Glomerular endothelial cell (primary cell): ENCODE results near the gene SPOCK3. TPM values are rescaled to one million over a fixed set of nuclear protein-coding genes. Genes with fewer than 3 reads are reported as not detected.
"Not testable (repeated sequence)": the region's sequence is repeated elsewhere in the genome, so short reads cannot be mapped to it uniquely, and the experiment has no call there.

Source experiments
- DNase-seq: peaks from one replicate; pipeline ENCODE4 v3.0.0-alpha.2; 2011; ENCODE audit warnings: low read depth, low spot score; ENCODE audit errors: extremely low read depth
- total RNA-seq: library from RNA; depleted of rRNA; stranded (reverse); fragments of >200 nt; gene quantifications from 2 replicates; pipeline ENCODE4 v1.2.3, GENCODE V29; 2015

Gene SPOCK3
- total RNA-seq, 1 donor from 2014 or later = 2.0 TPM

- DNase-seq = no peak
Measured at GRCh38 chr4:166972071-166972470, 262.2 kb downstream of the SPOCK3 start.

- DNase-seq = not testable (repeated sequence)
Measured at GRCh38 chr4:166968219-166968618, 266.1 kb downstream of the SPOCK3 start.

- DNase-seq = no peak
Measured at GRCh38 chr4:166965562-166965961, 268.7 kb downstream of the SPOCK3 start.

GRCh38 chr4:166957451-166957850, 276.8 kb downstream of the SPOCK3 start:
- no peak for DNase-seq

GRCh38 chr4:166956484-166956883, 277.8 kb downstream of the SPOCK3 start:
- no peak for DNase-seq

- no peak for DNase-seq
Measured at GRCh38 chr4:166941629-166942028, 292.7 kb downstream of the SPOCK3 start.

GRCh38 chr4:166930464-166930863, 303.8 kb downstream of the SPOCK3 start:
- no peak for DNase-seq

GRCh38 chr4:166924424-166924823, 309.9 kb downstream of the SPOCK3 start:
- no peak for DNase-seq

GRCh38 chr4:166913926-166914325, 320.4 kb downstream of the SPOCK3 start:
- no peak for DNase-seq

GRCh38 chr4:166903408-166903807, 330.9 kb downstream of the SPOCK3 start:
- no peak for DNase-seq

- no peak for DNase-seq
Measured at GRCh38 chr4:166902941-166903340, 331.4 kb downstream of the SPOCK3 start.

- no peak for DNase-seq
Measured at GRCh38 chr4:166896254-166896653, 338.0 kb downstream of the SPOCK3 start.

GRCh38 chr4:166895771-166896170, 338.5 kb downstream of the SPOCK3 start:
- no peak for DNase-seq

- DNase-seq = no peak
Measured at GRCh38 chr4:166887457-166887856, 346.8 kb downstream of the SPOCK3 start.

GRCh38 chr4:166886718-166887117, 347.6 kb downstream of the SPOCK3 start:
- no peak for DNase-seq

GRCh38 chr4:166882221-166882620, 352.1 kb downstream of the SPOCK3 start:
- no peak for DNase-seq

GRCh38 chr4:166875821-166876220, 358.5 kb downstream of the SPOCK3 start:
- no peak for DNase-seq

GRCh38 chr4:166862032-166862431, 372.3 kb downstream of the SPOCK3 start:
- DNase-seq = no peak

GRCh38 chr4:166850398-166850797, 383.9 kb downstream of the SPOCK3 start:
- DNase-seq = not testable (repeated sequence)

GRCh38 chr4:166846939-166847338, 387.4 kb downstream of the SPOCK3 start:
- no peak for DNase-seq

- no peak for DNase-seq
Measured at GRCh38 chr4:166842795-166843261, 391.5 kb downstream of the SPOCK3 start.

GRCh38 chr4:166839615-166840251, 394.6 kb downstream of the SPOCK3 start:
- no peak for DNase-seq
